ENCODE measurements around the gene ITGB1BP2. TPM values are rescaled to one million over a fixed set of nuclear protein-coding genes. Genes with fewer than 3 reads are reported as not detected.
A peak's percentile ranks its signal among the peaks of the same experiment; 100 is the strongest.
"Not testable (repeated sequence)": the region's sequence is repeated elsewhere in the genome, so short reads cannot be mapped to it uniquely, and the experiment has no call there.

Gene ITGB1BP2
- total RNA-seq, 2 donors from 2014 or later, result 1.6 to 2.4 TPM

- H3K36me3 Mint-ChIP-seq (ENCODE audit: low read depth), result peaks cover 2% of the 10 kb centered on the region
- H3K27ac Mint-ChIP-seq, result peak within 1 kb of the TSS; percentile 98
- peak within 1 kb of the TSS; percentile 98 for H3K4me3 Mint-ChIP-seq
- DNase-seq (peak; percentile 64 to 70 (median 68)), ATAC-seq (peak; percentile 87)
- no peaks in the 10 kb centered on the region for H3K27me3 Mint-ChIP-seq
- H3K4me1 Mint-ChIP-seq, result peaks cover 4% of the 10 kb centered on the region
- H3K9me3 ChIP-seq (ENCODE audit: control insufficient read depth, low read length, poor library complexity, severe bottlenecking), result no peaks in the 10 kb centered on the region
These were observed 18.0 kb upstream of the ITGB1BP2 start, which contains the start of gene NONO for GRCh38 chrX:71283403-71284143. Gene NONO, plus strand, starts transcription at chrX:71283635. Its CDS starts 7,003 bp downstream, at chrX:71290638.

GRCh38 chrX:71285929-71286328 is 15.6 kb upstream of the ITGB1BP2 start:
- no peaks in the 10 kb centered on the region for H3K27me3 Mint-ChIP-seq
- H3K4me3 Mint-ChIP-seq, result peak overlapping the region; percentile 69
- peaks cover 2% of the 10 kb centered on the region for H3K36me3 Mint-ChIP-seq (ENCODE audit: low read depth)
- H3K9me3 ChIP-seq (ENCODE audit: control insufficient read depth, low read length, poor library complexity, severe bottlenecking), result no peaks in the 10 kb centered on the region
- H3K27ac Mint-ChIP-seq, result no peak overlapping the region
- ATAC-seq, result no peak
- no peak for DNase-seq
- peaks cover 6% of the 10 kb centered on the region for H3K4me1 Mint-ChIP-seq

DNA sequence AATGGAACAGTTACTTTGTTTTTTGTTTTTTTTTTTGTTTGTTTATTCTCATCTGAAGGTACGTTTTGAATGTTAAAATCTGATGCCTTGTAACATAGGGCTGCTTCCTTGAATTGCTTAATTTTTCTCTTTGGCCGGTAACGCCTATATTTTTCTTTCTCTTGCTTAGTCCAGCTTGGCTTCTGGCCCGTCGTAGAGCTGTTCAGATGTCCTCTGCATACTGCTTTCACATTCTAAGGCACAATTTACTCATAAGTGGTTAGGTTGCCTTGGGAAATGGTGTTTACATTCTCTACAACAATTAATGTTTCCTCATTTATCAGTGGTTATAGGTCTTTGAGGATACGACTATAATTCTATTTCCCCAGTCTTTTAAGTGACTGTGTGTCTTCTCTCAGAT is 10.2 kb upstream of the ITGB1BP2 start:
- H3K36me3 Mint-ChIP-seq (ENCODE audit: low read depth), result no peaks in the 10 kb centered on the region
- no peak for ATAC-seq
- H3K4me1 Mint-ChIP-seq, result peaks cover 2% of the 10 kb centered on the region
- no peak for DNase-seq
- peak overlapping the region; percentile 6 for H3K27ac Mint-ChIP-seq
- H3K4me3 Mint-ChIP-seq, result no peak overlapping the region
- no peaks in the 10 kb centered on the region for H3K9me3 ChIP-seq (ENCODE audit: control insufficient read depth, low read length, poor library complexity, severe bottlenecking)
- H3K27me3 Mint-ChIP-seq, result no peaks in the 10 kb centered on the region

DNA sequence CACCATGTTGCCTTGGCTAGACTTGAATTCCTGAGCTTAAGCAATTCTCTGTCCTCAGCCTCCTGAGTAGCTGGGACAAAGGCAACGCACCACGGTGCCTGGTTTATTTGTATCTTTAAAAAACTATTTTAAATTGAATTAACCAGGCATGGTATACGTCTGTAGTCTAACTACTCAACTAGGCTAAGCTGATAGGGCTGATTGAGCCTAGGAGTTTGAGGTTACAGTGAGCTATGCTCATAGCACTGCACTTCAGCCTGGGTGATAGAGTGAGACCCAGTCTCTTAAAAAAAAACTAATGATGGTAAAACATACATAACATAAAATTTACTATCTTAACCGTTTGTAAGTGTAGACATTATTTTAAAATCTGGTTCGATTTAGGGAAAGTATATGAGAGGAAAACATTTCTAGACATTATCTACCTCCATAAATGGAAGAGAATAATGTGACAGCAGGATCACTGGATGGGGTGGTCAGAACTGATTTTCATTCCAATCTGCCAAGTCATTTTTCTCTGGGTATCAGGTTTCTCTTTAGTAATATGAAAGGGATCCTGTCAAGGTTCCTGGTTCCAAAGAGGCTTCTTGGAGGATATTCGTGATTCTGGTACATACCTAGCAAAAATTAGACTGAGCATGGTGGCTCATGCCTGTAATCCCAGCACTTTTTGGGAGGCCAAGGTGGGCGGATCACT is 8.7 kb upstream of the ITGB1BP2 start:
- H3K4me1 Mint-ChIP-seq, result peaks cover 2% of the 10 kb centered on the region
- H3K4me3 Mint-ChIP-seq, result no peak overlapping the region
- ATAC-seq (no peak), DNase-seq (no peak)
- no peaks in the 10 kb centered on the region for H3K9me3 ChIP-seq (ENCODE audit: control insufficient read depth, low read length, poor library complexity, severe bottlenecking)
- no peaks in the 10 kb centered on the region for H3K27me3 Mint-ChIP-seq
- H3K27ac Mint-ChIP-seq, result no peak overlapping the region
- no peaks in the 10 kb centered on the region for H3K36me3 Mint-ChIP-seq (ENCODE audit: low read depth)

DNA sequence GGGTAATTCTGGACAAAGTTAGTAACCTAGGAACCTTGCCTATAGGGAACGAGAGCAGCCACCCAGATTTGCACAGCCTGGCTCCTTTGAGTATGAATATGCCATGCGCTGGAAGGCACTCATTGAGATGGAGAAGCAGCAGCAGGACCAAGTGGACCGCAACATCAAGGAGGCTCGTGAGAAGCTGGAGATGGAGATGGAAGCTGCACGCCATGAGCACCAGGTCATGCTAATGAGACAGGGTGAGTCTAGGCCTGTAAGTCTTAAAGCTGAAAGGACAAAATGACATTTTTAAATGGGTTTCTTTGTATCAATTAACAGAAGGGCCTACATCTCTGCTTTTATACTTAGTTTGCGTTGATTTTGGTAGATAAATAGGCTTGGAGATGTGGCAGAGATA is 4.7 kb upstream of the ITGB1BP2 start:
- no peaks in the 10 kb centered on the region for H3K27me3 Mint-ChIP-seq
- ATAC-seq (no peak), DNase-seq (no peak)
- H3K36me3 Mint-ChIP-seq (ENCODE audit: low read depth), result peaks cover 4% of the 10 kb centered on the region
- H3K4me3 Mint-ChIP-seq, result no peak overlapping the region
- H3K4me1 Mint-ChIP-seq, result peaks cover 2% of the 10 kb centered on the region
- no peaks in the 10 kb centered on the region for H3K9me3 ChIP-seq (ENCODE audit: control insufficient read depth, low read length, poor library complexity, severe bottlenecking)
- H3K27ac Mint-ChIP-seq, result no peak overlapping the region

DNA sequence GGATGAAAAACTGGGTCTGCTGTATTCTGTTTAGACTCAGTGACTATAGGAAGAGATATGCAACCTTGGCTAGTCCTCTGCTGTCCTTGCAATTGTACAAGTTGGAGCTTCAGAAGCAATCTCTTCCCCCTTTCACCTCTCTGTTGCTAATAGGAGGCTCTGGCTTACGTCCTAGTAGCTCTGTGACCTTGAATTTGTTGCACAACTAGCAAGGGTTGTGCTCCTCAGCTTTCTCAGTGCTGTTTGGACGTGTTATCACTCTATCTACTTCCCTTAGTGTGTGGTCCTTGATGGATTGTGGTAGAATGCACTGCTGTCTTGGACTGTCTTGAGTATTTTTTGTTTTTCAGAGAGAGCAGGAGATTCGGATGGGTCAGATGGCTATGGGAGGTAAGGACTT is 3.4 kb upstream of the ITGB1BP2 start:
- H3K4me1 Mint-ChIP-seq, result peaks cover 2% of the 10 kb centered on the region
- ATAC-seq (no peak), DNase-seq (no peak)
- no peaks in the 10 kb centered on the region for H3K27me3 Mint-ChIP-seq
- no peak overlapping the region for H3K4me3 Mint-ChIP-seq
- H3K36me3 Mint-ChIP-seq (ENCODE audit: low read depth), result peaks cover 4% of the 10 kb centered on the region
- no peaks in the 10 kb centered on the region for H3K9me3 ChIP-seq (ENCODE audit: control insufficient read depth, low read length, poor library complexity, severe bottlenecking)
- no peak overlapping the region for H3K27ac Mint-ChIP-seq

- peak overlapping the region; percentile 19 for H3K27ac Mint-ChIP-seq
- H3K27me3 Mint-ChIP-seq, ATAC-seq: not testable (repeated sequence)
These were observed 1.5 kb upstream of the ITGB1BP2 start for GRCh38 chrX:71300064-71300463.

DNA sequence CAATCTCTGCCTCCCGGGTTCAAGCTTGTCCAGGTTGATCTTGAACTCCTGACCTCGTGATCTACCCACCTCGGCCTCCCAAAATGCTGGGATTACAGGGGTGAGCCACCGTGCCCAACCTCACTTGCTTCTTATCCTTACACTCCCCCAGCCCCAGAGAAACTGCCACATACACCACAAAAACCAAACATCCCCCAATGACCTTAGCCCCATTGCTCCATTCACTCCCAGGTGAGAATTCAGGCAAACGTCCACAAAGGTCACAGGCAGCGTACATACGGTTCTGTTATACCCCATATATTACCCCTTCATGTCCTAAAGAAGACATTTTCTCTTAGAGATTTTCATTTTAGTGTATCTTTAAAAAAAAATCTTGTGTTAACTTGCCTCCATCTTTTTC is 1.1 kb upstream of the ITGB1BP2 start:
- Mint-ChIP-seq H3K27ac (peak overlapping the region; percentile 19), H3K4me3 (peak overlapping the region; percentile 31)
- ATAC-seq, result peak; percentile 24
- DNase-seq; H3K27me3 Mint-ChIP-seq; H3K36me3 Mint-ChIP-seq (ENCODE audit: low read depth); H3K4me1 Mint-ChIP-seq; H3K9me3 ChIP-seq (ENCODE audit: control insufficient read depth, low read length, poor library complexity, severe bottlenecking): not testable (repeated sequence)

More at GRCh38 chrX:71300064-71300463, 1.5 kb upstream of the ITGB1BP2 start:
- H3K4me3 Mint-ChIP-seq, result peak overlapping the region; percentile 31
- not testable (repeated sequence) for H3K4me1 Mint-ChIP-seq; H3K9me3 ChIP-seq (ENCODE audit: control insufficient read depth, low read length, poor library complexity, severe bottlenecking); H3K36me3 Mint-ChIP-seq (ENCODE audit: low read depth); DNase-seq

DNA sequence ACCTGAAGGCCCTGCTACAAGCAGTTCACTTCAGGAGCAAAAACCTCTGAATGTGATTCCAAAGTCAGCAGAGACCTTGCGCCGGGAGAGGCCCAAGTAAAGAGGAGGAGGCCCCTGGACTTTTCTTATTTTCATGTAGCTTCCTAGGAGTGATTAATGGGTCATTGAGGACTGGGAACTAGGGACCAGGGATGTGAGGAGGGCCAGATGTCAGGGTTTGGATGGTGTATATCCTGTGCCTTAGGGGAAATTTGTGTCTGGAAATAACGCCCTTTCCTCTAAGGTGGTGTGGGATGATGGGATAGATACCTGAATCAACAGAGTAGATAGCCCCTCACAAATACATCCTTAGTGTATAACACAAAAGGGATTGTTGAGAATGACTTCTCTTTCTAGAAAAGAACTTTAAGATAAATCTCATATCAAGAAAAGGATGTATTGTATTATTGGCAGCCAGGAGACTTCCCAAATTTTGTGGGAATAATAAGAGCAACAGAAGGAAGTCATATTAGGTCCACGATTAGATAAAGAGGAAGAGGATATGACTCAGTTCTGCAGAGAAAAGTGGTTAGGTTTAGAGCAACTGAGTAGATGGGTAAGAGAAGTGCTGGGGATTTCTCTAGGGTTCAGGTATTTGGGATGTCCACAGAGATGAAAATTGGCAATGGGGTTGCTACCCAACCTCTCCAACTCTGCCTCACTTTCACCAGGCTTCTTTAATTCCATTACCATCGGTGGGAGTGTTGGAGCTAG is 1.1 kb downstream of the ITGB1BP2 start:
- H3K36me3 Mint-ChIP-seq (ENCODE audit: low read depth), result peaks cover 4% of the 10 kb centered on the region
- H3K4me3 Mint-ChIP-seq, result no peak overlapping the region
- no peaks in the 10 kb centered on the region for H3K27me3 Mint-ChIP-seq

DNA sequence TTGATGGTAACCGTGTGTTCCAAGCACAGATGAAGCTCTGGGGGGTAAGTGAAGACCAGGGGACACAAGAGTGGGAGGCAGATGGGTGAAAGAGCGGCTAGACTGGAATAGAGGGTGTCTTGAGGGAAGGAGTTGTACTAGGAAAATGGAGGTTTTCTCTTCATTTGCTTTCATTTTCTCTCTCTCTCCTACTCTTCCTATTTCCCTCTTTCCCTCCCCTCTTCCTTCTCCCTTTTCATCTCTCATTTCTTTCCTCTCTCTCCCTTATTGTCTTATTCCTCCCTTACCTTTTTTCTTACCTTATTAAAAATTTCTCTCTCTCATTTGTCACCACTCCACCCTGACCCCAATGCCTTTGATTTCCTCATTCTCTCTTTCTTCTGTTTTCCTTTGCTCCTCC is 3.0 kb downstream of the ITGB1BP2 start:
- peaks cover 2% of the 10 kb centered on the region for H3K4me1 Mint-ChIP-seq
- no peak for ATAC-seq

More for the DNA sequence above, 1.1 kb downstream of the ITGB1BP2 start:
- no peaks in the 10 kb centered on the region for H3K9me3 ChIP-seq (ENCODE audit: control insufficient read depth, low read length, poor library complexity, severe bottlenecking)
- ATAC-seq (peak; percentile 35), DNase-seq (no peak)
- H3K4me1 Mint-ChIP-seq, result peaks cover 2% of the 10 kb centered on the region
- H3K27ac Mint-ChIP-seq, result peak overlapping the region; percentile 83

DNA sequence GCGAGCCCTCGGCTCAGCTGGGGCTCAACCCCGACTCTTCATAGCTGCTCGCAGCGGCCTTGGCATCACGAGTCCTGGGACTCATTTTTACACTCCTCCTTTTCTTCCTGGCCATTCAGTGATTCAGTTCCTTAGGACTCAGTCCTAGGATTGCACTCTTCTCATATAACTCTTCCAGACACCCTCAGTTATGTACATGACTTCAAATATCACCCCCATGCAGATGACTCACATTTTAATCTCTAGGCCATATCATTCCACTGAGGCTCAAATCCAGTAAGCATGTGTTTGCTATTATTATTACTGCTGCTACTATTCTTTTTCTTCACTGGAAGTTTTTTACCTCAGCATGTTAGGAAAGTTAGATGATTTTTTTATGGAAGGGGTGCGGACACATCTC is 14.4 kb downstream of the ITGB1BP2 start:
- Mint-ChIP-seq H3K4me1 (no peaks in the 10 kb centered on the region), H3K27ac (no peak overlapping the region), H3K4me3 (no peak overlapping the region), H3K27me3 (no peaks in the 10 kb centered on the region), H3K36me3 (ENCODE audit: low read depth) (no peaks in the 10 kb centered on the region)
- ATAC-seq, result no peak
- DNase-seq, result no peak
- no peaks in the 10 kb centered on the region for H3K9me3 ChIP-seq (ENCODE audit: control insufficient read depth, low read length, poor library complexity, severe bottlenecking)

More for the DNA sequence above, 3.0 kb downstream of the ITGB1BP2 start:
- peaks cover 4% of the 10 kb centered on the region for H3K36me3 Mint-ChIP-seq (ENCODE audit: low read depth)
- H3K4me3 Mint-ChIP-seq, result no peak overlapping the region
- no peak overlapping the region for H3K27ac Mint-ChIP-seq
- H3K9me3 ChIP-seq (ENCODE audit: control insufficient read depth, low read length, poor library complexity, severe bottlenecking), result no peaks in the 10 kb centered on the region
- no peaks in the 10 kb centered on the region for H3K27me3 Mint-ChIP-seq
- DNase-seq, result no peak

GRCh38 chrX:71316959-71317358 is 15.4 kb downstream of the ITGB1BP2 start:
- not testable (repeated sequence) for DNase-seq; H3K4me3 Mint-ChIP-seq; H3K27ac Mint-ChIP-seq; H3K27me3 Mint-ChIP-seq; H3K36me3 Mint-ChIP-seq (ENCODE audit: low read depth); H3K9me3 ChIP-seq (ENCODE audit: control insufficient read depth, low read length, poor library complexity, severe bottlenecking); H3K4me1 Mint-ChIP-seq; ATAC-seq

DNA sequence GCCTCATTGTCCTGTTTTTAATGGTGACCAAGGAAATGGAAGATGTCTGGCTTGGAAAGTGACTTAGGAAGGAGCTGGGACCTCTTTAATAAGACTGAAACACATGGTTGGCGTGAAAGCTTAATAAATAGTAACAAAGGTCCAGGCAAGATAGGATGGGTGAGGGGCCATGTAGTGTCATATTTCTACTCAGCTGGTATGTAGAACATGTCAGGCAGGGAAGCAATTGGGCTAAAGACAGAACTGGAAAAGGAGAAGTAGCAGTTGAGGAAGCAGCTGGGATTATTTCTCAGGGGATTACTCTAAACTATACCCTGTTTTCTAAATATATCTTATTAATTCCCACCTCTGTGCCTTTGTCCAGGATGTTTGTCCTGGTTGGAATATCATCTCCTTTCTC is 18.6 kb downstream of the ITGB1BP2 start:
- no peaks in the 10 kb centered on the region for H3K9me3 ChIP-seq (ENCODE audit: control insufficient read depth, low read length, poor library complexity, severe bottlenecking)
- Mint-ChIP-seq H3K4me3 (no peak overlapping the region), H3K36me3 (ENCODE audit: low read depth) (peaks cover 2% of the 10 kb centered on the region), H3K4me1 (peaks cover 2% of the 10 kb centered on the region), H3K27ac (peak overlapping the region; percentile 34), H3K27me3 (no peaks in the 10 kb centered on the region)
- ATAC-seq (no peak), DNase-seq (no peak)

All from T-helper 17 cell (primary cell).